Nephron (organoid): ENCODE results near the gene GPC5.
A peak's percentile ranks its signal among the peaks of the same experiment; 100 is the strongest.

Source experiments
- H3K27ac Mint-ChIP-seq, 3 experiments: 2 replicates each; pipeline ENCODE4 v1.8.0; 2020; ENCODE audit warnings: mixed read lengths in 3 of 3, mild to moderate bottlenecking in 2 of 3, moderate library complexity in 1 of 3
- H3K27me3 Mint-ChIP-seq: 2 replicates; pipeline ENCODE4 v1.8.0; 2021; ENCODE audit warnings: low read depth, mild to moderate bottlenecking, moderate library complexity, mixed read lengths
- H3K36me3 Mint-ChIP-seq: 2 replicates; pipeline ENCODE4 v1.8.0; 2020; ENCODE audit warnings: low read depth, mixed read lengths
- H3K4me1 Mint-ChIP-seq: 2 replicates; pipeline ENCODE4 v1.8.0; 2020; ENCODE audit warnings: mixed read lengths
- H3K4me3 Mint-ChIP-seq, 3 experiments: 2 replicates each; pipeline ENCODE4 v1.8.0; 2020; ENCODE audit warnings: mild to moderate bottlenecking in 3 of 3, mixed read lengths in 3 of 3, moderate library complexity in 2 of 3
- H3K9me3 Mint-ChIP-seq: 2 replicates; pipeline ENCODE4 v1.8.0; 2020; ENCODE audit warnings: mixed read lengths
- TF ChIP-seq, protein P1 (sequence below), 3 experiments: fragments of 200-600 bp; sonication (generic); IDR thresholded peaks; one replicate each; pipeline ENCODE4 v1.5.0; 2021; ENCODE audit warnings: antibody characterized with exemption in 3 of 3; ENCODE audit not compliant: unreplicated experiment in 3 of 3

GPC5 gene

DNA sequence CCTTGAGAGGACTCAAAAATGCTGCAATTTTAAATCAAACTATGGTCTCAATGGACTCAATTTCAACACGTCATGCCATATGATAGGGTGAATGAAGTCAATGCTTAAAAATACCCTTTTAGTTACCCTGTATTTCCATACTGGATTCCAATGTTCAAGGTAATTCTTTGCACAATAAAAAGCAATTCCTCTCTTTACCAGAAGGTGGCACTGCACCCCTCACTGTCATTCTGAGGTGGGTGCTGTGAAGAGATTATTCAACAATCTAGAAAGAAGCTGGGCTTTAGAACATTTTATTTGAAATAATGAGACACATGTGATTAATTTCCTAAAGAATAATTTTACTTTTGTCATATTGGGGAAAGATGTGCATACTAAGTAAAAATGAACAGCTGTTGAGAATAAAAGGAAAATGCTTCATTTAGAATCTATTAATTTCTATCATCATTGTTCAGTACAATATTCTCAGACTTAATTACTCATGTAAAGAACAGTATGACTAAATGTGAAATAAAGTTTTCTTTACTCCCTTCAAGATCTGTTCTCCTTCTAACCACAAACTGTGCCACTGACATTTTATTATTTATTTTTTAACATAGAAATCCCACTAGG lies 789.1 kb downstream of the GPC5 start:
- H3K27me3 Mint-ChIP-seq = peaks cover 4% of the 10 kb centered on the region
- peaks cover 25% of the 10 kb centered on the region for H3K9me3 Mint-ChIP-seq
- H3K4me1 Mint-ChIP-seq = no peaks in the 10 kb centered on the region
- peaks cover 4% of the 10 kb centered on the region for H3K36me3 Mint-ChIP-seq
- TF ChIP-seq, protein P1, sequence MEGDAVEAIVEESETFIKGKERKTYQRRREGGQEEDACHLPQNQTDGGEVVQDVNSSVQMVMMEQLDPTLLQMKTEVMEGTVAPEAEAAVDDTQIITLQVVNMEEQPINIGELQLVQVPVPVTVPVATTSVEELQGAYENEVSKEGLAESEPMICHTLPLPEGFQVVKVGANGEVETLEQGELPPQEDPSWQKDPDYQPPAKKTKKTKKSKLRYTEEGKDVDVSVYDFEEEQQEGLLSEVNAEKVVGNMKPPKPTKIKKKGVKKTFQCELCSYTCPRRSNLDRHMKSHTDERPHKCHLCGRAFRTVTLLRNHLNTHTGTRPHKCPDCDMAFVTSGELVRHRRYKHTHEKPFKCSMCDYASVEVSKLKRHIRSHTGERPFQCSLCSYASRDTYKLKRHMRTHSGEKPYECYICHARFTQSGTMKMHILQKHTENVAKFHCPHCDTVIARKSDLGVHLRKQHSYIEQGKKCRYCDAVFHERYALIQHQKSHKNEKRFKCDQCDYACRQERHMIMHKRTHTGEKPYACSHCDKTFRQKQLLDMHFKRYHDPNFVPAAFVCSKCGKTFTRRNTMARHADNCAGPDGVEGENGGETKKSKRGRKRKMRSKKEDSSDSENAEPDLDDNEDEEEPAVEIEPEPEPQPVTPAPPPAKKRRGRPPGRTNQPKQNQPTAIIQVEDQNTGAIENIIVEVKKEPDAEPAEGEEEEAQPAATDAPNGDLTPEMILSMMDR (IDR thresholded peaks at IDR 0.05; ENCODE audit: unreplicated experiment in 3 of 3) = peak; percentile 82 to 89 (median 86)
- no peak overlapping the region for H3K4me3 Mint-ChIP-seq
- H3K27ac Mint-ChIP-seq = no peak overlapping the region

DNA sequence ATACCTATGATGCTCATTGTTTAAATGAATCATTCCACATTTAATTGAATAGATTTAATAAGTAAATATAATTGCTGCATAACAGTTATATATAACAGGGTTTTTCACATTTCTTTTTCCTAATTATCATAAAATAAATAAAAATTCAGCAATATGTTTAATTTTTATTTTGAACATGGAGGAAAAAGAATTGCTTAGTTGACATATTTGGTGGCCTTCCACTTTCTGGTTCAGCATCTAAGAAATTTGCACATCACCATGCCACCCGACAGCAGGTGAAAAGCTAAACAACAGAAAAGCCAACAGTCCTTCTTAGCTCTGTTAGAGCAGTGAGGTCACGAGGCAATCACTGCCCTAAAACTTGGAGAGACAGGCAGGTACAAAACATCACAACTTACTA lies 790.2 kb downstream of the GPC5 start:
- Mint-ChIP-seq H3K27me3 (peaks cover 4% of the 10 kb centered on the region), H3K4me3 (no peak overlapping the region), H3K9me3 (peaks cover 25% of the 10 kb centered on the region), H3K27ac (no peak overlapping the region), H3K36me3 (peaks cover 4% of the 10 kb centered on the region), H3K4me1 (no peaks in the 10 kb centered on the region)
- TF ChIP-seq, protein P1 (IDR thresholded peaks at IDR 0.05; ENCODE audit: unreplicated experiment in 3 of 3) = no peak

DNA sequence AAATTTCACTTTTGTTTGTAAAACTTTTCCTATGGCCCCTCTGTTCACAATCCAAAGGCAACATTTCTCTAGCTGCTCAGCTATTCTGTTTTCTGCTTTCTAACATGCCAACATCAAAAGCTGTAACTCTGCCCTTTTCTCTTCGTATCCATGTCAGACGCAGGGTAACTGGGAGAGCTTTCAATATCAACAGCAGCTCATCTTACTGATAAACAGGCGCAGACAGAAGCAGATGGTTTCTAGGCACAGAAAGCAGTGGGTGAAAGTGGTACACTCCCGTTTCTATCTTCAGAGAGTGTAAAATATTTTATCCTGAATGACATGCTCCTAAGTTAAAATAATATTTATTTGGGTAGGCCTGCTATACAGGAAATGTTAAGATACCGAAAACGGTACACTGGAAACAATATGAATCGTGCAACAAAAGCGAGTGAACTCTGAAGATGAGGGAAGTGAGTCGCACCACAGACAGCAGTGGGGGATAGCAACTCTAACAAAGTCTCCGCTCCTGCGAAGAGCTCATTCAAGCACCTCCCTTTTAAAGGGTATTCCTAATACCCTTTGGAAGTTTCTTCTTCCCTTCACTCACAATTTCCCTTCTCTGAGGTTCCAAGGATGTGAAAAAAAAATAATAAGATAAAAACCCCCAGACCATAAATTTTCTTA lies 798.3 kb downstream of the GPC5 start:
- H3K4me3 Mint-ChIP-seq = peak overlapping the region in 2 of 3 experiments; percentile 1 to 46
- TF ChIP-seq, protein P1 (IDR thresholded peaks at IDR 0.05; ENCODE audit: unreplicated experiment in 3 of 3) = no peak
- no peaks in the 10 kb centered on the region for H3K36me3 Mint-ChIP-seq
- peaks cover 3% of the 10 kb centered on the region for H3K9me3 Mint-ChIP-seq
- peaks cover 5% of the 10 kb centered on the region for H3K4me1 Mint-ChIP-seq
- H3K27me3 Mint-ChIP-seq = no peaks in the 10 kb centered on the region
- H3K27ac Mint-ChIP-seq = peak overlapping the region; percentile 10 to 66 (median 16)

DNA sequence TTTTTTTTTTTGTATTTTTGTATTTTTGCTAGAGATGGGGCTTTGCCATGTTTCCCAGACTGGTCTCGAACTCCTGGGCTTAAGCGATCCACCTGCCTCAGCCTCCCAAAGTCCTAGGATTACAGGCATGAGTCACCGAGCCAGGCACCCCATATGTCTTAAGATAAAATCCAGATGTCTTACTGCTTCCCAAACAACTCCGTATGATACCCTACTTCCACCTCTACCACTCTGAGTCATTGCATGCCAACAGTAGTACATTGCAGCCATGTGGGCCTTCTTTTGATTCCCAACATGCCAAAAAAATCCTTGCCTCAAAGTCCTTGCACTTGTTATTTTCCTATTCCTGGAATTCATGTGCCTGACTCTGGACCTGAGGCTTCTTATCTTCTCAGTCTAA lies 799.2 kb downstream of the GPC5 start:
- Mint-ChIP-seq H3K36me3 (no peaks in the 10 kb centered on the region), H3K4me1 (peaks cover 5% of the 10 kb centered on the region), H3K9me3 (no peaks in the 10 kb centered on the region), H3K27me3 (no peaks in the 10 kb centered on the region), H3K4me3 (no peak overlapping the region), H3K27ac (no peak overlapping the region)
- TF ChIP-seq, protein P1 (IDR thresholded peaks at IDR 0.05; ENCODE audit: unreplicated experiment in 3 of 3) = no peak

DNA sequence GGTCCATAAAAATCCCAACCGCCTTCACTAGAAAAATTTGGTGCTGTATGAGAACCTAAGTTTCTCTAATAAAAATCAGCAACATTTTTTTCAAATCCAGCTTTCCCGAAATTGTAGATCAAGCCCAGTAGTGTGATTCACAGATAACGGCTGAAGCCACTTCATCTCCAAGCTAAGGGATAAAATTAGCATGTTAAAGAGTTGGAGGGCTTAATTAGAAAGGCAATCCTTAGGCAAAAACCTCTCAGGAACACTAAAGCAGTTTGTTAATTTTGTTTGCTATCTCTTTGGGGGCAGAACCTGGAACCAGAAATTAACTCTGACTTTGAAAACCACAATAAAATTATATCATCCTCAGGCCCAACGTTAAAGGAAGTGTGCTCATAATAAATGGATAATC lies 820.2 kb downstream of the GPC5 start:
- Mint-ChIP-seq H3K27me3 (no peaks in the 10 kb centered on the region), H3K36me3 (no peaks in the 10 kb centered on the region), H3K4me3 (no peak overlapping the region), H3K4me1 (no peaks in the 10 kb centered on the region), H3K9me3 (no peaks in the 10 kb centered on the region), H3K27ac (no peak overlapping the region)
- TF ChIP-seq, protein P1 (IDR thresholded peaks at IDR 0.05; ENCODE audit: unreplicated experiment in 3 of 3) = no peak

DNA sequence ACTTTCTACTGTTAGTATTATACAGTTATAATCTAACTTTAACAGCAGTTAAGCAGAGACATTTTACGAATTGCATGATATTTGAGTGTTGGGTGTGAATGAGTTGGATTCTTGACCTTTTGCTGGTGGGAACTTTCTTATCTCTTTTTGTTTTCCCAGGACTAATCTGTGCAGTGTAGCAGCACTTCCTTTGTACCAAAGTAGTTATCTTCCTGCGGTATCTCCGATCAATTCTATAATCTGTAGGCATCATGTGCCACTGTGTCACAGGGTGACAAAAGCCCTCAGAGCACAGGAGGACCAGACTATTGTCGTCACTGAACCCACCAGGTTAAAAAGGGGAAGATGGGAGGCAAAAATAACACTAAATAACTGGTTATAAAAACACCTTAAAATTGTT lies 823.5 kb downstream of the GPC5 start:
- TF ChIP-seq, protein P1 (IDR thresholded peaks at IDR 0.05; ENCODE audit: unreplicated experiment in 3 of 3) = no peak
- Mint-ChIP-seq H3K27ac (no peak overlapping the region), H3K4me1 (no peaks in the 10 kb centered on the region), H3K4me3 (no peak overlapping the region), H3K9me3 (no peaks in the 10 kb centered on the region), H3K36me3 (no peaks in the 10 kb centered on the region), H3K27me3 (no peaks in the 10 kb centered on the region)
